Fibroblast of lung (primary cell): ENCODE results near the gene FAM184A.

Experiments used
- CTCF ChIP-seq, 2 donors: IDR thresholded peaks in 1 of 2; conservative IDR thresholded peaks in 1 of 2; 1 replicate in 1 of 2; 2 replicates in 1 of 2; pipeline ENCODE4 v1.5.1; 2011 to 2012; ENCODE audit warnings: low read length in 2 of 2, control low read depth in 1 of 2, inconsistent platforms in 1 of 2, low read depth in 1 of 2, mild to moderate bottlenecking in 1 of 2
- EZH2 ChIP-seq: IDR thresholded peaks from 2 replicates; pipeline ENCODE4 v1.5.1; 2012; ENCODE audit warnings: low read length, control low read depth, mild to moderate bottlenecking; ENCODE audit errors: missing control alignments

- TF ChIP-seq CTCF (conservative IDR thresholded peaks at IDR 0.05 in 1 of 2, IDR thresholded peaks at IDR 0.05 in 1 of 2; ENCODE audit: low read depth in 1 of 2, low read length in 2 of 2) (no peak), EZH2 (no peak)
Measured at GRCh38 chr6:119052292-119052889, 26.1 kb downstream of the FAM184A start.
